GM19193 (cell line): ENCODE data around the gene EGLN3.

ENCODE experiments used
- POLR2A ChIP-seq: IDR thresholded peaks from 4 replicates; pipeline ENCODE4 v1.6.1; 2011; ENCODE audit not compliant: insufficient read depth, insufficient read length; ENCODE audit errors: extremely low read depth

The EGLN3 gene

DNA sequence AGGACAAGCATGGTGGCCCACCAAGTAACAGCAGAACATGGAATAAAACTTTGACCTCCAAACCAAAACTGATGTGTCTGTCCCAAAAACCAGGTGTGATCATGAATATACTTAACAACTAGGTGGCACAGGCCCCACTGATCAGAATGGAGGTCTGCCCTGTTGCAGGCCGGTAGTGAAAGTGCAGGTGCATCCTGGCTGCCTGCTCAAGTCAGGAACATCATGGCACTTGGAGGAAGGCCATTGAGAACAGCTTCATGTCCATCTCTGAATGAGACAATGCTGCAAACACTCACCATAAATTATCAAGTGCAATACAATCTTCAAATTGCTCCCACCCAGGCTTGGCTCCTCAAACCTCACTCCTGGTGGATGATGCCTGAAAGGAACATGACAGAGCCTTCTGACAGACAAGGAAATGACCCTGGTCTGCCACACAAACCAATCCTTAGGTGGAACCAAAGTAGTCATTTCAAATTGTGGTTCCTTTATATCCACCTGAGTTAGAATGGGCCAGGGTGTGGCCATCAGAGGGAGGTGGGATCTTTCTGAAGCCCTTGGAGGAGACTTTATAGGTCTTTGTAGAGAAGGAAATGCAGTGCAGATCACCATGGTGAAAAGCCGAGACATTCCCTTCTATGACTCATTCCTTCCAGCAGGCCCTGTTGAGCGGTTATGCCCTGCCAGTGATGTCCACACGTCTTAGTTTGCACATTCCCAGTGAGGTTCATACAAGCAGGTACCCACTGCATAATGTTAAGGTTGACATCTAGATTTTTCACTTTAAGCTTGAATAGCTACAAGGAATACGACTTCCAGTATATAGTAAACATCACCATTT is 36.0 kb downstream of the EGLN3 start:
- TF ChIP-seq POLR2A = no peak

DNA sequence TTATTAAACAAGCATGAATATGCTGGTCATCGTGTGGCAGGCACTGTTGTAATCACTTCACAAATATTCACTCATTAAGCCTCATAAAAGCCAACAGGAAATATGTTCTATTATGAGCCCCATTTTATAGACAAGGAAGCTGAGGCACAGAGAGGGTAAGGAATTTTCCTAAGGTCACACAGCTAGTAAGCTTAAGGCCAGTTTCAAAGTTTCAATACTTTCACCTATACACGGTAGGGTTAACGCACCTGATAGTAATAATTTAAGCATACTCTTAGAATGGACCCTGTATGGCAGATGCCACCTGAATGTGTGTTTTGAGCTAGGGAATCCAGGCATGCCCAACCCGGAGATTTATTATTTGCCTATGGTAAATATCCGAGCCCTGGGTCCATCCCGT is 39.8 kb downstream of the EGLN3 start:
- TF ChIP-seq POLR2A = no peak

DNA sequence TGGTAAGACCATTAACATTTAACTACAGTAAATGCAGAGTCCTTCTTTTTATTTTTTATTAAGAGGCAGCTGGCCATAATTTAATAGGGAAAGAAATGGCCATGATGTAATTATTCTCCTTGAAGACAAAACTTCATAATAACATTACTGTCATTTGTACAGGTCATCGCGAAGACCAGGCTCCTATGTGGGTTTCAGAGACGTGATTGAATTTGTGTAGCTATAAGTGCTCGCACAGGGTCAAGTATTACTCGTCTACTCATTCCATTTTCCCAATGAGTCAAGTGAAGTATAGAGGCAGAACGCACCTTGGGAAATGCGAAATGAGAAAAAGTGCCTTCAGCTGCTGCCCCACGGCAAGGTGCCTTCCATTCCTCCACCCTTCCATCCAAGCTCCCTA is 40.4 kb downstream of the EGLN3 start:
- no peak for TF ChIP-seq POLR2A

DNA sequence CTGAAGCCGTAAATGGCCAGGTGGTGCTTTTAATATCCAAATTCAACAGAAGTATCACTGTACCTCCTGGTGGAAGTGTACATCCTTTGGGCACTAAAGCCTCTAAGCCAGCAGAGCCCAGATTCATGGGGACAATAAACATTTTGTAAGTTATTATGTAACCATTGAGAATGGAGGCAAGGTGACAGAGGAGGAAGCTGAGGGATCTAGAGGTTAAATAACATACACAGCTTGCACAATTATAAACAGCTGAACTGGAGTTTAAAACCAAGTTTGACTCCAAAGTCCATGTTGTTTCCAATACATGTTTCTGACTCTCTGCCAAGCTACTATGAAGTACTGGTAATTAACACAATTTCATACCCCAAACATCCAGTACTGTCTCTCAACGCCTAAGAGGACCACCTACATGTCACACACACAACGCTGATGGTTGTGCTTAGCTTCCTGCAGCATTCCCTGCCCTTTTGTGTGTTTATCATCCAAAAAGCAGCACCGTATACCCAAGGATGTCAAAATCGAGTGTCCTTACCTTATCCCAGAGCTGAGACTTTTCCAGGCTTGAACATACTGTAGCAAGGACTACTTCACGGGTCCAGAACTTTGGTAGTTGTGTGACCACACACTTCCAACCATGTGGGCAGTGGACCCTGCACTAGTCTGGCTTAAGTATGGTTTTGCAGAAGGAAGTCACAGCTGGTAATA is 41.3 kb downstream of the EGLN3 start:
- no peak for TF ChIP-seq POLR2A

DNA sequence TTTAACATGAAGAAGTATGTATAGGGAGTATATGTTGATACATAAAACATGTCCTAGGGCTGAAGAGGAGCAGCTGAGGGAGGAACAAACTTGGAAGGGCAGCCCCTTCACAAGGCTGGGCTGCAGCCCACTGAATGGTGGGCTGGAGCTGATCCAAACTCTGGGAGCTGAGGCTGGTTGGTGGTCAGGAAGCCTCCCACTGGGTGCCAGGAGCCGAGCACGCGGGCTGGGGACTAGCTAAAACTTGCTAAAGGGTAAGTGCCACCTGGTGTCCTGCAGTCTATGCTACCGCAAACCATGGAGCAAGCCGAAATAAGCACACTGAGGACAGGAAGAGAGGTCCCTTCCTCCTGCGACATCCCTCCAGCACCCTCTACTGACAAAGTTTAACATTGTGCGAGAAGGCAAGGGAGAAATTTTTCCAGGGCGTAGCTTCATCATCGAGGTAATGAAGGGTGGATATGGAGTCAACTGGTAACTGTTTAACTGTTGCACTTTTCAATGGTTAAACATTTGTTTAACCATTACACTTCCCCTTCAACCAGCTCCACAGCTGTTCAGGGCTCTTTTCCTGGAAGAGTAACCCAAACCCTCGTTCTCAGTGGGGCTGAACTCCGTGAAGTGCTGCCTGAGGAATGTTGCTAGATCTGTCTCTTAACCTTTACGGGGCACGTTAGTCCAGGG is 42.2 kb downstream of the EGLN3 start:
- TF ChIP-seq POLR2A = no peak

DNA sequence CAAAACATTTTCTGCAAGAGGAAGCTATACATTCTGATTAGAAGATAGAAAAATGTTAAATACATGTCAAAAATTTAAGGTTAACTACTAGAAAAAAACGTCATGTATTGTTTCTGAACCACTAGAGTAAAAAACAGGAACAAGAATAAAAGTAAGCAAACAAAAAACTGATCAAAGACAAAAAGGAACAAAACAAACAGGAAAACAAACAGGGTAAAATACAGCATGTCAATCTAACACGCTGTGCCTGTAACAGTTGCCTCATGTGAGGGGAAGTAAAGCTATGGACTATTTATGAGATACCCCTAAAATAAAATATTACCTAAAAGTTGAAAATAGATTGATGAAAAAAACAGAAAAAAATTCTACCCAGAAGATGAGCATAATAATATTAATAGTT is 43.9 kb downstream of the EGLN3 start:
- no peak for TF ChIP-seq POLR2A

DNA sequence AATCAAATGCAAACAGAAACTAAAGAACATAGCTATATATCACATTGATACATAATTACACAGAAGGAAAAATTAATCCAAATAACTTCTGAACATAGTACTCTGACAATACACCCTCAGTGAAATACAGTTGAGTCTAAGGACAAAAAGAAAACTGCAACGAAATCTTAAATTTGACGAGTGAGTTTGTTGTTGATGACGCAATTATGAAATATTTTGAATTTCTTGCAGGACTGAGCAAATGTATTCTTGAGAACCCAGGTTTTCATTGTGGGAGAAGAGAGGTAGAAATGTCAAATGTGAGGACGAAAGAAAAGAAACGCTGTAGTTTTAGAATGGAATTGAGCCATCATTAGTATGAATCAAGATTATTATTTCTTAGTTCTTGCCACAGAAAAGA is 46.3 kb downstream of the EGLN3 start:
- no peak for TF ChIP-seq POLR2A

DNA sequence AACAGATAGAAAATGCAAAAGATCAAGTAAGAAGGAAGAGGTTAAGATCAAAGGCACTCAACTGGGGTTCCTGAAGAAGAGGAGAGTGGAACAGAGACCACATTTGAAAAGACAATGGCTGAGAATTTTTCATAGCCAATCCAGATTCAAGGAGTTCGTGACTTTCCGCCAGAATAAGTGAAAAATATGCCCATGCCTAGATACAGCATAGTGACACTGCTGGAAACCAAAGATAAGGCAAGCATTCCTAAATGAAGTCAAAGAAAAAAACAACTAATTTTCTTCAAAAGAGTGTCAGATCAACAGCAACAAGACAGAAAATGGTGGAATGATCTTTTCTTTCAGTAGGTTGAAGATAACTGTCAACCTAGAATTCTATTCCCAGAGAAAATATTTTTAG is 47.5 kb downstream of the EGLN3 start:
- TF ChIP-seq POLR2A = no peak

DNA sequence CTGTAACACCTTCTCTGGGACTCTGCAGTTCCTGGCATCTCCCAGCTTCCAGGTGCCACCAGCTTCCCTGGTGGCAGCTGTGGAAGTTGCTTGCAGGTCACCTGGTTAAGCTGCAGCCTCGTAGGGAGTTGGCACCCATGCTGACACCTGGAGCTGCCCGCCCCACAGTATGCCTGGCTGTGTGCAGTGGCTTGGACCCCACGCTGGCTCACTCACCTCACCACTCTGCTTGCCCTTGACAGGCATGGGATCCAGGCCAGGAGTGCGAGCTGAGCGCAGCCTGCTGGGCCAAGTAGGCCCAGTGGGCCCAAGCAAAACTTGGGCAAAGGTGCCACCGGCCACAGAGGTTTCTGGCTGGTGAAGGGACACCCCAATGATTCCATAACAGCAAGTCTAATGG is 48.5 kb downstream of the EGLN3 start:
- TF ChIP-seq POLR2A = no peak

DNA sequence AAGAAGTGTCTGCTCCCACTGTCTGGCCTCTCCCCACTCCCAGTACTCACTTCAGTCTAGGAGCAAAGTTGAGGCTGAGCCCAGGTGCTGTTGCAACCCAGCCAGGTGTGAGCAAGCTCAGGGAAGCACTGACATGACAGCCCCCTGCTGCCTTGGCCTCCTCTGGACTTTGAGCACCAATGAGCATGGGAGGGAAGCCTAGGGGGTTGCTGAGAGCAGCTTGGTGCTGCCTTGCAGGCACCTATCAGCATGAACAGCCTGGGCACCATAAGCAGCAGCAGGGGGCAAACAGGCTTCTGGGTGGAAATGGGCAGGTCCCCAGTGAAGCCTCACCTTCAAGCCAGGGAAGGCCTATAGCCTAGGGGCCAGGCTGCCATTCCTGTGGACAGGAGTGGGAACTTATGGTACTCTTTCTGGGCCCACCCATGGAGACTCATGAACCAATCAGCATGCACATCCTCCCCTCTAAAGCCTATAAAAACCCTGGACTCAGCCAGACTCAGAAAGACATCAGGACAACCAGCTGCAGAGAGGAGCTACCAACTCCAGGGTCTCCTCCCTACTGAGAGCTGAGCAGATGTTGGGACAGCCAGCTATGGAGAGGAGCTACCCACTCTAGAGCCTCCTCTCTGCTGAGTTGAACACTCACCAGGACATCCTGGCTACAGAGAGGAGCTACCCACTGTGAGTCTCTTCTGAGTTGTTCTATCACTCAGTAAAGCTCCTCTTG is 49.3 kb downstream of the EGLN3 start:
- no peak for TF ChIP-seq POLR2A

DNA sequence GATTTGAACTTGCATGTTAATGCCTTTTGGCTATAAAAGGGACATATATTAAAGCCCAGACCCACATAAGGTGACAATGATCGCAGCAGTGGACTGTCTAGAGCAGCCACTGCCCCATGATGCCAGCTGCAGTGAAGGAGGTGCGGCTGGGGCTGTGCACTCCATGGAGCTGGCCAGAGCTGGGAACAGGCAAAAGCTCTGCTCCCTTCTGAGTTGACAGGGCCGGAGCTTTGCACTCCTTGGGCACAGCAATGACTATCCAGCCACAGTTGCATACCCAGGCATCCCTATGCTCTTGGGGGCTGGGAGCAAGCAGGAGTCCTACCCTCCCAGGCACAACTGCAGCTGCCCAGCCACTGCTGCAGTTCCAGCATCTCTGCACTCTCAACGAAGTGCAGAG is 50.2 kb downstream of the EGLN3 start:
- TF ChIP-seq POLR2A = no peak

DNA sequence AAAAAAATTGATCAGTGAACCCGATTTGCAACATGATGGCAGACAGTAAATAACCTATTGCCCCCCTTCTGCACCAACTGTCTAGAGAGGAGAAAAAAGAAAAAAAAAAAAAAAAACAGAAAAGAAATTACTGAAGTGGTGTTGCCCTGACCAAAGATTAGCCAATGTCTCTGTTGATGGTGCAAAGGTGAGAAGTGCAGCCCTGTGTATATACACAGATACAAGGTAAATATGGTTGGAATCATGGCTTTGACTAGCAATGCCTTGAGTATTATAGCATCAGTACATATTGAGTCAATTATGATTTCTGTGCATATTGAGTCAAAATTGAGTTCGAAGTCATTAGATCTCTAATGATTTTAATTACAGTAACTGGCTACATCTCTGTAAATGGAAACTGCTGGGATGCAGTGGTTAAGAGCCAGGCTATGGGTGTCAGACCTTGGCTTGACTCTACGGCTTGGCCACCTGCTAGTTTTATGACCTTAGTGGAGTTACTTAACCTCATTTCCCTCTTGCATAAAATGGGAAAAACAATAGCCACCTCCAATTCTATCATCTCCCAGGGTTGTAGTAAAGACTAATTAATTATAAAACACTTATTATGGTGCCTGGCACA is 51.0 kb downstream of the EGLN3 start:
- no peak for TF ChIP-seq POLR2A

DNA sequence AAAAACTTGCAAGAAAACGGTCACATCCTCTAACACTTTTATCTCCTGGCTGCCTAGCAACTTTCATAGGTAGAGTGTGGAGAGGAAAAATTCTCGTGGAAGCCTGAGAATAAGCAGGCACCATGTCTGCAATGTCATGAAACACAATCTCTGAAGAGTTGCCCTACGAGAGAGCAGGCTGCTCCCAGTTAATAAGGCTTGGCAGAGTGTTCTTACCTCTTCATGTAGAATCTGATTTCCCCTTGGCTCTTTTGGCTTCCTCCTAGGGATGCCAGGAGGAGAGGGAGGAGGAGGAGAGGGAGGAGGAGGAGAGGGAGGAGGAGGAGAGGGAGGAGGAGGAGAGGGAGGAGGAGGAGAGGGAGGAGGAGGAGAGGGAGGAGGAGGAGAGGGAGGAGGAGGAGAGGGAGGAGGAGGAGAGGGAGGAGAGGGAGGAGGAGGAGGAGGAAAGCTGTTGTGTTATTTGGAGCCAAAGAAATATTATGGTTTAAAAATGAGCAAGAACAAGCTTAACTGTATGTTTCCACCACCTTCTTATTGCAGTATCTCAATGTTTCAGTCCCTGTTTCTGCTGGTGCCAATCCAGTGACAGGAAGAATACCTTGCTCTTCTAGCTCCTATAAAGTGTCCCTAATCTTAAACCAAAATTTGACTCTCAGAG is 52.9 kb downstream of the EGLN3 start:
- TF ChIP-seq POLR2A = no peak

DNA sequence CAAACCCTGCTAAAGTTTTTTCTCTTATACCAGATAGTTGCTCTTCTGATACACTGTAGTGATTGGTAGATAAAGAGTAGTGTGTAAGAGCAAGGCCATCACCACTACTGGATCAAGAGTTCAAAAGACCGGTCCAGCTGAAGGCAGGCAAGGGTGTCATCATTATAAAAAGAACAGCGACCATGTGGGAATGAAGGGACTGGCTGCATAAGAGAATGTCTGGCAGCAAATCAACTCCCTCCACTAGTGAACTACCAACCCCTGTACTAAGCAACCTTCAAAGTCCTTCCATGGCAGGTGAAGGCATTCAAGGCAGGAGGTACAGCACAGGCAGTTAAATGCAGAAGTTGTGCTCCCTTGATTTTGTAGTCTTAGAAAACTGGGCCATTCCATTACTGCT is 53.5 kb downstream of the EGLN3 start:
- no peak for TF ChIP-seq POLR2A

DNA sequence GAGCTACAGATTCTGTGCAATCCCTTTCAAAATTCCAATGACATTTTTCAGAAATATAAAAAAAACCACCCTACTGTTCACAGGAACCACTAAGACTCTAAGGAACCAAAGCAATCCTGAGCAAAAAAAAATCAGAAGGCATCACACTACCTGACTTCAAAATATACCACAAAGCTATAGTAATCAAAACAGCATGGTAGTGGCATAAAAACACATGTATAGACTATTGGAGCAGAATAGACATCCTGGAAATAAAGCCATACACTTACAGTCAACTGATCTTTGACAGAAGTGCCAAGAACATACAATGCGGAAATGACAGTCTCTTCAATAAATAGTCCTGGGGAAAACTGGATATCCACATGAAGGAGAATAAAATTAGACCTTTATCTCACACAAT is 56.5 kb downstream of the EGLN3 start:
- no peak for TF ChIP-seq POLR2A

DNA sequence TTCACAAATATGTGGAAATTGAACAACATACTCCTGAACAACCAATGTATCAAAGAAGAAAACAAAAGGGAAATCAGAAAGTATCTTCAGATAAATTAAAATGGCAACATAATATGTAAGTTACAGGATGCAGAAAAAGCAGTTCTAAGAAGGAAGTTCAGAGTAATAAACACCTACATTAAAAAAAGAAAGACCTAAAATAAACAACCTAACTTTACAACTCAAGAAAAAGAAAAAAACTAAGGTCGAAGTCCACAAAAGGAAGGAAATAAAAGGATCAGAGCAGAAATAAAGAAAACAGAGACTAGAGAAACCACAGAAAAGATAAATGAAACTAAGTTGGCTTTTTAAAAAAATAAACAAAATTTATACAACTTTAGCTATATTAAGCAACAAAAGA is 59.2 kb downstream of the EGLN3 start:
- TF ChIP-seq POLR2A = no peak
